Hepatocyte (in vitro differentiated cells): Measurements from ENCODE around the gene TENT5A. TPM values are rescaled to one million over a fixed set of nuclear protein-coding genes. Genes with fewer than 3 reads are reported as not detected.

Experiments
- DNase-seq: peaks from one replicate; pipeline ENCODE4 v3.0.0-alpha.2; 2016; ENCODE audit warnings: low spot score
- H2AFZ ChIP-seq: fragments of 200-600 bp; sonication (generic); 2 replicates; pipeline ENCODE4 v1.6.0; 2016; ENCODE audit warnings: antibody characterized with exemption, mild to moderate bottlenecking
- H3K27ac ChIP-seq: fragments of 200-600 bp; sonication (generic); 2 replicates; pipeline ENCODE4 v1.5.1; 2016; ENCODE audit warnings: mild to moderate bottlenecking
- H3K27me3 ChIP-seq: fragments of 200-600 bp; sonication (generic); 2 replicates; pipeline ENCODE4 v1.6.1; 2016
- H3K36me3 ChIP-seq: fragments of 200-600 bp; sonication (generic); replicated peaks from 2 replicates; pipeline ENCODE4 v1.5.1; 2016; ENCODE audit warnings: low read depth; ENCODE audit not compliant: insufficient read depth
- H3K4me1 ChIP-seq: fragments of 200-600 bp; sonication (generic); 2 replicates; pipeline ENCODE4 v1.5.1; 2016; ENCODE audit warnings: mild to moderate bottlenecking, moderate library complexity; ENCODE audit not compliant: insufficient read depth
- H3K4me2 ChIP-seq: fragments of 200-600 bp; sonication (generic); 2 replicates; pipeline ENCODE4 v1.6.0; 2016
- H3K4me3 ChIP-seq: fragments of 200-600 bp; sonication (generic); 2 replicates; pipeline ENCODE4 v1.5.1; 2016; ENCODE audit warnings: mild to moderate bottlenecking
- H3K79me2 ChIP-seq: fragments of 200-600 bp; sonication (generic); 2 replicates; pipeline ENCODE4 v1.6.0; 2017; ENCODE audit warnings: mild to moderate bottlenecking
- H3K9me2 ChIP-seq: fragments of 200-600 bp; sonication (generic); replicated peaks from 2 replicates; pipeline ENCODE4 v1.6.0; 2017; ENCODE audit warnings: mild to moderate bottlenecking; ENCODE audit not compliant: insufficient read depth
- H3K9me3 ChIP-seq: fragments of 200-600 bp; sonication (generic); 2 replicates; pipeline ENCODE4 v1.5.1; 2016; ENCODE audit warnings: low read depth, mild to moderate bottlenecking
- H4K20me1 ChIP-seq: fragments of 200-600 bp; sonication (generic); 2 replicates; pipeline ENCODE4 v1.6.0; 2016; ENCODE audit warnings: mild to moderate bottlenecking; ENCODE audit not compliant: insufficient read depth, poor library complexity, severe bottlenecking
- EZH2 ChIP-seq: fragments of 200-600 bp; sonication (generic); IDR thresholded peaks from 2 replicates; pipeline ENCODE4 v1.6.1; 2016; ENCODE audit warnings: antibody characterized with exemption, mild to moderate bottlenecking, borderline replicate concordance
- EZH2phosphoT487 ChIP-seq: fragments of 200-600 bp; sonication (generic); IDR thresholded peaks from one replicate; pipeline ENCODE4 v1.6.1; 2018; ENCODE audit warnings: antibody characterized with exemption, mild to moderate bottlenecking, low read depth, moderate library complexity; ENCODE audit not compliant: unreplicated experiment, severe bottlenecking
- whole genome bisulfite sequencing: methylation state at CpG from one replicate; pipeline ENCODE4 v1.1.6; 2016; ENCODE audit warnings: low lambda C conversion rate; ENCODE audit errors: missing lambda C conversion rate; 5-methylcytosine and 5-hydroxymethylcytosine counted together
- polyA plus RNA-seq: library from polyadenylated mRNA; unstranded; fragments of >200 nt; fragmentation: Nextera tagmentation; extraction: Ambion mirVana; gene quantifications from 2 replicates; pipeline ENCODE4 v1.2.1, GENCODE V29; 2016
- total RNA-seq: library from RNA; depleted of rRNA; stranded (reverse); fragments of >200 nt; gene quantifications from 2 replicates; pipeline ENCODE4 v1.2.3, GENCODE V29; 2014
- TF ChIP-seq, protein P1 (sequence below): fragments of 200-600 bp; sonication (generic); IDR thresholded peaks from 2 replicates; pipeline ENCODE4 v1.5.1; 2016; ENCODE audit warnings: antibody characterized with exemption, mild to moderate bottlenecking; ENCODE audit not compliant: poor library complexity

The TENT5A gene
- total and polyA plus RNA-seq, 2 experiments from 2014 or later: 79.6 to 101 TPM

DNA sequence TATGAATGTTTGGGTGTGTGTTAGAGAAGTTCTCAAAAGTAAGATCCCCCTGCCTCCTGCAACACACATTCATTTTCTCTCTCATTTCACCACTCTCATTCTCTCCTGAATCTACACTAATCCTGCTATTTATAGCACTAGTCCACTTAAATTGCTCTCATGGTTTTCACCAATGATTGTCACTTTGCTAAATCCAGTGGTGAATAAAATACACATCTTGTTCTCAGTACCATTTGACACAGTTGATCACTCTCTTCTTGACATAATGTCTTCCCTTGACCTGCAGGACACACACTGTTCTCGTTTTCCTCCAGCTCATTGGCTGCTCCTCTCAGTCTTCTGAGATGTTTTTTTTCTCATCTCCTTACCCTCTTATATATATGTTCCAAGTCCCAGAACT, 32.1 kb downstream of the TENT5A start:
- no peak overlapping the region for H3K4me2 ChIP-seq
- no peaks in the 10 kb centered on the region for H3K9me3 ChIP-seq
- no peaks in the 10 kb centered on the region for H4K20me1 ChIP-seq
- WGBS: 93% methylated on average over 1 of the region's 1 CpG
- no peak for DNase-seq
- no peak overlapping the region for H3K4me3 ChIP-seq
- no peaks in the 10 kb centered on the region for H3K79me2 ChIP-seq
- no peaks in the 10 kb centered on the region for H3K27me3 ChIP-seq
- no peaks in the 10 kb centered on the region for H3K36me3 ChIP-seq
- no peaks in the 10 kb centered on the region for H3K9me2 ChIP-seq
- H3K4me1 ChIP-seq: peaks cover 7% of the 10 kb centered on the region
- TF ChIP-seq, protein P1, sequence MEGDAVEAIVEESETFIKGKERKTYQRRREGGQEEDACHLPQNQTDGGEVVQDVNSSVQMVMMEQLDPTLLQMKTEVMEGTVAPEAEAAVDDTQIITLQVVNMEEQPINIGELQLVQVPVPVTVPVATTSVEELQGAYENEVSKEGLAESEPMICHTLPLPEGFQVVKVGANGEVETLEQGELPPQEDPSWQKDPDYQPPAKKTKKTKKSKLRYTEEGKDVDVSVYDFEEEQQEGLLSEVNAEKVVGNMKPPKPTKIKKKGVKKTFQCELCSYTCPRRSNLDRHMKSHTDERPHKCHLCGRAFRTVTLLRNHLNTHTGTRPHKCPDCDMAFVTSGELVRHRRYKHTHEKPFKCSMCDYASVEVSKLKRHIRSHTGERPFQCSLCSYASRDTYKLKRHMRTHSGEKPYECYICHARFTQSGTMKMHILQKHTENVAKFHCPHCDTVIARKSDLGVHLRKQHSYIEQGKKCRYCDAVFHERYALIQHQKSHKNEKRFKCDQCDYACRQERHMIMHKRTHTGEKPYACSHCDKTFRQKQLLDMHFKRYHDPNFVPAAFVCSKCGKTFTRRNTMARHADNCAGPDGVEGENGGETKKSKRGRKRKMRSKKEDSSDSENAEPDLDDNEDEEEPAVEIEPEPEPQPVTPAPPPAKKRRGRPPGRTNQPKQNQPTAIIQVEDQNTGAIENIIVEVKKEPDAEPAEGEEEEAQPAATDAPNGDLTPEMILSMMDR: no peak
- TF ChIP-seq EZH2 (no peak), EZH2phosphoT487 (no peak)
- H3K27ac ChIP-seq: no peak overlapping the region
- H2AFZ ChIP-seq: no peak overlapping the region

DNA sequence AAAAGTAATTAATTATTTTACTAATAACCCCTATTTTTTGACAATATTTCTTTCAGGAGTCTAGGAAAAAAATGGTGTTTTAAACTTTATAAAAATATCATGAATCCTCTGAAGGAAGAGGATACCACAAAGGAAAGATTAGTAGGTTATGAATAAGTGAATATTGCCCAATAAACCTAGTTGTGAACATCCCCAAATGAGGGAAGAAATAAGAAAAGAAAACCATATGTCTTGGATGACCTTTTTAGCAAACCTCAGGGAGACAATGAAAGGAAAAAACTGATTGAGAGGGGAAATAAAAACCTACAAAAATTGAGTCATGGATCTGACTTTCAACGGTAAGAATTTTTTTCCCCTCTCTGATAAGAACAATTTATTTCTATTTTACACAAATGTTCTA, 34.4 kb downstream of the TENT5A start:
- DNase-seq: no peak
- Histone ChIP-seq H3K27me3 (no peaks in the 10 kb centered on the region), H3K36me3 (no peaks in the 10 kb centered on the region), H3K9me2 (no peaks in the 10 kb centered on the region), H3K4me1 (peaks cover 2% of the 10 kb centered on the region), H2AFZ (no peak overlapping the region), H3K9me3 (no peaks in the 10 kb centered on the region), H3K27ac (no peak overlapping the region), H4K20me1 (no peaks in the 10 kb centered on the region), H3K4me2 (no peak overlapping the region), H3K79me2 (no peaks in the 10 kb centered on the region), H3K4me3 (no peak overlapping the region)
- WGBS: 100% methylated on average over 1 of the region's 1 CpG
- TF ChIP-seq EZH2 (no peak), EZH2phosphoT487 (no peak)
- TF ChIP-seq, protein P1: no peak

GRCh38 chr6:81714684-81715083, 37.8 kb downstream of the TENT5A start:
- Histone ChIP-seq H3K9me3 (no peaks in the 10 kb centered on the region), H3K4me2 (no peak overlapping the region), H2AFZ (no peak overlapping the region), H3K27me3 (no peaks in the 10 kb centered on the region), H3K79me2 (no peaks in the 10 kb centered on the region), H4K20me1 (no peaks in the 10 kb centered on the region), H3K4me3 (no peak overlapping the region), H3K36me3 (no peaks in the 10 kb centered on the region), H3K27ac (no peak overlapping the region), H3K4me1 (no peaks in the 10 kb centered on the region), H3K9me2 (no peaks in the 10 kb centered on the region)
- no peak for DNase-seq
- TF ChIP-seq EZH2 (no peak), EZH2phosphoT487 (no peak)
- TF ChIP-seq, protein P1: no peak
- WGBS: 86% methylated on average over 3 of the region's 3 CpGs

- H3K9me3 ChIP-seq: no peaks in the 10 kb centered on the region
- no peaks in the 10 kb centered on the region for H3K9me2 ChIP-seq
- 76% methylated on average over 1 of the region's 1 CpG for WGBS
- H2AFZ ChIP-seq: no peak overlapping the region
- no peaks in the 10 kb centered on the region for H3K27me3 ChIP-seq
- H3K4me1 ChIP-seq: no peaks in the 10 kb centered on the region
- no peaks in the 10 kb centered on the region for H3K79me2 ChIP-seq
- H3K4me2 ChIP-seq: no peak overlapping the region
- TF ChIP-seq, protein P1: no peak
- TF ChIP-seq EZH2phosphoT487 (no peak), EZH2 (no peak)
- DNase-seq: no peak
- no peak overlapping the region for H3K4me3 ChIP-seq
- no peaks in the 10 kb centered on the region for H4K20me1 ChIP-seq
- no peak overlapping the region for H3K27ac ChIP-seq
- no peaks in the 10 kb centered on the region for H3K36me3 ChIP-seq
Observed at GRCh38 chr6:81713205-81713604, 39.3 kb downstream of the TENT5A start.
